A204.1 (cell line): ENCODE results near the gene TMED8.
A peak's percentile ranks its signal among the peaks of the same experiment; 100 is the strongest.
"Not testable (repeated sequence)": the region's sequence is repeated elsewhere in the genome, so short reads cannot be mapped to it uniquely, and the experiment has no call there.

ENCODE experiments used
- FAIRE-seq: peaks from 2 replicates; lab custom pipeline; 2012; peaks lifted over from hg19 to GRCh38; lab: Jason Lieb, UNC

The TMED8 gene

GRCh38 chr14:77322250-77322902, 54.5 kb downstream of the TMED8 start:
- no peak for FAIRE-seq

- FAIRE-seq: peak; percentile 43
Observed at GRCh38 chr14:77320238-77320935, 56.5 kb downstream of the TMED8 start, which contains the start of gene POMT2. TSS of gene POMT2 (minus strand) at chr14:77320883. CDS start at chr14:77320681, 202 bp downstream.

GRCh38 chr14:77319422-77319821, 57.5 kb downstream of the TMED8 start:
- no peak for FAIRE-seq

DNA sequence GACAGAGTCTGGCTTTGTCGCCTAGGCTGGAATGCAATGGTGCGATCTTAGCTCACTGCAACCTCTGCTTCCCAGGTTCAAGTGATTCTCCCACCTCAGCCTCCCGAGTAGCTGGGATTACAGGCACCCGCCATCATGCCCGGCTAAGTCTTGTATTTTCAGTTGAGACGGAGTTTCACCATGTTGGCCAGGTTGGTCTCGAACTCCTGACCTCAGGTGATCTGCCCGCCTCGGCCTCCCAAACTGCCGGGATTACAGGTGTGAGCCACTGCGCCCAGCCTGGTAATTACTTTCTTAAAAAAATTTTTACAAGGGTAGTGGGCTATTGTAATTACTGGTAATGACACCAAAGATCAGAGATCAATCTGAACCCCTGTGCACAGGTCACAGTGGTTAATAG, 58.1 kb downstream of the TMED8 start:
- not testable (repeated sequence) for FAIRE-seq

DNA sequence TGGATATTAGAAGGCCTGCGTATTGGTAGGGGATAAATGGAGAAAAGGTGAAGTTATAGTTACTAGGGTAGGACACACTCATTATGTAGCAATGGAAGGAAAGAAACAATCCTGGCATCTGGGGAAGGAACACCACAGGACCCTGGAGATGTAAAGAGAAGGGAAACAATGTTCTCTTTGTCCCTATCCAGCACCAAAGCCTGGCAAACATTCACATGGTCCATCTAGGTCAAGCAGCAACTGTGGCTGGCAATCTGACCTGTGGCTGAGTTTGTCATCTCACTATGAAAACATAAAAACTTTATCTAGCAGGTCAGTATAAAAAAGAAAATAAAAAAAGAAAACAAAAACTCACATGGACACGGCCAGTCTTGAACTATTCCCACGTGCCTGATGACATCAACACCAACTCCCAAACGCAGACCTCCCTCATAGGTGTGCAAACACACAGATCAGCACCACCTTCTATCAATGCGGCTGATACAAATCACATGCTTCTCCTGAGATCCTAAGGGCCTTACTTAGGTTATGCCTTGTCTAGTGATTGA, 58.8 kb downstream of the TMED8 start:
- no peak for FAIRE-seq

- FAIRE-seq: no peak
Observed at GRCh38 chr14:77316872-77317301, 60.0 kb downstream of the TMED8 start.

DNA sequence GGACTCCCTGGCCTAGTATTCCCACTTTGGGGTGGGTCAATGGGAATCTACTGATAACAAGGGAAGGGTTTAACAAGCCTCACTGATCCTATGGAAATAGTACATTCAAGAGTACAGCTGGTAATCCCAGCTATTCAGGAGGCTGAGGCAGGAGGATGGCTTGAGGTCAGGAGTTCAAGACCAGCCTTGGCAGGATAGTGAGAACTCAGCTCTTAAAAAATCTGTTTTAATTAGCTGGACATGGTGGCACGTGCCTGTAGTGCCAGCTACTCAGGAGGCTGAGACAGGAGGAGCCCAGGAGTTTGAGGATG, 60.7 kb downstream of the TMED8 start:
- FAIRE-seq: no peak

DNA sequence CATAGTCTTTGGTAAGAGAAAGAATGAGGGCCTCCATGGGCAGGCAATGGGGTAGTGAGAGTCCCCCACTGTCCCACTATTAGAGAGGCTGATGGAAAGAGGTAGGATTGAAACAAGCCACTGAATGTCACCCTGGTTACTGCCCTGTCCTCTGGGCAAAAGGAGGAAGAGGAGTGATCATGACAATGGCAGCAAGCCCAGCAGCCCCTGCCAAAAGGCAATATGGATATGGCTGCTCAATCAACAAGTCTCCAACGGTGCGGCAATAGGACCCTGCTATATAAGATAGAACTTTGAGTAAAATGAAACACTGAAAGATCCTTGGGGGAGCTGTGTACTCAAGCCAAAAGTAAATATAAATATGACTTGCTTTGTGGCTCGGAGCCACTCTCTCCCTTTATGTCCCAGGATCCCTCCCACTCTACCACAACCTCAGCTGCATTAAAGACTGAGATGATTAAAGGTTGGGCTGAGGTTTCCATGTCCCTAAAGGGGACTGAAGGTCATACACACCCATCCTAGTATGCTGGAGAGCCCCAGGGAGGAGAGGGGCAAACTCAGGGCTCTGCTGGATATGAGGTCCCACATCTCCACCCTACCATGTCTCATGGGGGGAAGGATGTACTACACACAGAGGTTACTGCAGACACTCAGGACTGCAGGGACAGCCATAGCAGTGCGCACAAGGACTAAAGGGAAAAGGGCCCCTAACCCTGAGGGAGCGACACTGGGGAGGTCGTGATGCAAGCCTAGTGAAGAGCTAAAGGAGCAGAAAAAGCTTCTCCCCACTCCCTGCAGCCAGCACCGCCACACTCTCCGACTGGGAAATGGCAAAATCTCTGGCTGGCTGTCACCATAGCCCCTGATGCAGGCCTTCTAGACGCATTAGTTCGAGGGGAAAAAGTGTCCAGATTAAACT, 62.1 kb downstream of the TMED8 start:
- no peak for FAIRE-seq

GRCh38 chr14:77314043-77314442, 62.9 kb downstream of the TMED8 start:
- no peak for FAIRE-seq

- FAIRE-seq: no peak
Observed at GRCh38 chr14:77313371-77313770, 63.5 kb downstream of the TMED8 start.

GRCh38 chr14:77311217-77311616, 65.7 kb downstream of the TMED8 start:
- FAIRE-seq: no peak

GRCh38 chr14:77310026-77310425, 66.9 kb downstream of the TMED8 start:
- no peak for FAIRE-seq

- no peak for FAIRE-seq
Observed at GRCh38 chr14:77309131-77309530, 67.8 kb downstream of the TMED8 start.

DNA sequence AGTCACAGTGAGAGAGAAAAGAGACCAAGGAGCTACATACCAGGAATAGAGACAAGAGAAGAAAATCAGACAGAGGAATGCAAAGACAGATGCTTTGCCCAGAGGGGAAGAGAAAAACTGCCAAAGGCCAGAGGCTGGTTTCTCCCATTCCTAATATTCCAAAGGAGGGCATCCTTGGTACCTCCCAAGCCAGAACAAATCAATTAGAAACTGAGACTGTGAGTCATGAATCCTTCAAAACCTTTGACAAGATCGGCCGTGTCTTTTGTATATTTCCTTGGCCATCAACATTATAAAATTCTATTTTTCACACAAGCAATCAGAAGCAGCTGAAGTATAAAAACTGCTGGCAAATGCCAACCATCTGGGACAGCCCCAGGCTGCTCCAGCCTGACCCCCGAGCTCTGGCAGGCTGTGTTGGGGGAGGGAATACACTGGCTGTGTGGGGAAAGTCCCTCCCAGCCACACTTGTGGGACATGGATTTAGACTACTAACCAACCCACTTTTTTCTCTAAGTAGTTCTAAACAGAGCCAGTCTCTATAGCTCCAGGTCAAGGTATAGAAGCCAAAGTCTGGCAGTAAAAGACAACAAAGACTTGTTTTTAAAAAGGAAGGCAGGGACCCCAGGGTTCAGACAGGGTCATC, 69.9 kb downstream of the TMED8 start:
- no peak for FAIRE-seq

DNA sequence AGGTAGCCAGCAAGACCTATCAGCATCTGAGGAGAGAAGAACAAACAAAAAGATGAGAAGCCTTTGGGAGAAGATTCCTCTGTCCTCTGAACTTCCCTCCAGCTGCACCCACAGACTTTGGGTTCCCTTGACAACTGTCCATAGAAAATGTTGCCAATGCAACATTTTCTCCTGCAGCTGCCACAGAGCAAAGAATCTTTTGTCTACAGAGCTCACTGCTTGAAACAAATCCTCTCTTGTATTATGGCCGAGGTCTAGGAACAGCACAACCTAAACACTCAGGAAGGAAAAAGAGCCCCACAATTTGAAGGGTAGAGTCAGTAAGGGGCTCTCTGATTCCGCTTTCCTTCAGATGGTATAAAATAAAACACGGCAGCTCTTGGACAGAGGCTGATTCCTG, 70.5 kb downstream of the TMED8 start:
- no peak for FAIRE-seq

DNA sequence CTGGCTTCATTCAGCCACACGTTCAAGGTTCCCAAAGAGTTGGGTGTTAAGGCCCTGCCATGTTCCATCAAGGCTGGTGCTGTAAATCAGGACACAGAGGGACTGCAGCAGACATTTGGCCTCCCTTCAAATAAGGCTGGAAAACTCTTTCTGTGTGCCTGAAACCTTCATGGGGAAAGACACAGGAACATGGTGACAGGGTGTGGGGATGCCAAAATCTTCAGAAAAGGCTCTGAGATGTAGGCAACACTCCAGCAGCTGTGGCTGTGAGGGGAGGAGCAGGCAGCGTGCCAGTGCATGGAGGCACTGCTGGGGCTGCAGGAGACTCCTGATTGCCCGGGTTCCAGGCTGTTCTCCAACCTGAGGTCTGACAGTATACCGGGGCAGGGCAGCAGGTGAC, 71.2 kb downstream of the TMED8 start:
- FAIRE-seq: no peak

DNA sequence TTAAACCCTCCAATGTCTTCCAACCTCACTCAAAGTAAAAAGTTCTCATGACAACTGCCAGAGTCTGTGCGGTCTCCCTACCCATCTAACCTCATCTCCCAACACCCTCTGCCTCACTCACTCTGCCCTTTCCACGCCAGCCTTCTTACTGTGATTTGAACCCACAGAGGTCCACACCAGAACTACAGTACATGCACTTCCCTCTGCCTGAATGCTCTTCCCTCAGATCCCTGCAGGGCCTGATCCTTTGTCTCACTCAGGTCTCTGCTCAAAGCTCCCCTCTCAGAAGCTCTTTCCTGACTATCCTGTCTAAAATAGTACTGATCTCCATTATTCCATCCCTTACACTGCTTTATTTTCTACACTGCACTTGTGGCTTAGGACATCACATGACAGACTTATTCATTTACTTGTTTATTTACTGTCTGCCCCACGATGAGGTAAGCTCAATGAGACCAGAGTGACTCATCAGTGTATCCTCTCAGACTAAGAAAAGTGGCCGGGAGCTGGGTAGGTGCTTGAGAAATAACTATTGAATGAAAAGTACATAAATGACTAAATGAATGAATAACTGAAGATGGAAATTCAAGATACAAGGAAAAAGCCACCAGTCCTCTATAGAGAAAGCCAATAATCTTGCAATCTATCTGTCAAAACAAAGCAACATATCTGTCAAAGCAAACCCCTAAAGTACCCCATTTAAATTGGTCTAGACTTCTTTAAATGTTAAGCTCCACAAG, 73.3 kb downstream of the TMED8 start:
- FAIRE-seq: no peak

GRCh38 chr14:77302926-77303325, 74.0 kb downstream of the TMED8 start:
- no peak for FAIRE-seq

DNA sequence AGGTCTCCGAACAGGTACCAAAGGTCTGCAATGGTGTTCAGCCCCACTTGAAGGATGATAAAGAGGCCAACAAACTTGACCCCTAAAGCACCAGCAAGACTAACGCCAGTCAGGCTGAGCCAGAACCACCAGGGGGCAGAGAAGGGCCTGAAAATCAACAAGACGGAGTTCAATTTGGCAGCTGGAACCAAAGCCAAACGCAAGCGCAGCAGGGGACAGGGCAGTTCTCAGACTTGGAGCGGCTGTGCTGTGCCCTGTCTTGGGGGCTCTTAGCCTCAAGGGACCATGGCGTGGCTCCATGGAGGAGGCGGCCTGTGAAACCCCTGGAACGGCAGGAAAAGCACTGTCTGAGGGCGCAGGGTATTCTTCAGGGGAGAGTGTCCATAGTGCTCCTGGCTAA, 75.8 kb downstream of the TMED8 start:
- no peak for FAIRE-seq

- no peak for FAIRE-seq
Observed at GRCh38 chr14:77299771-77300170, 77.1 kb downstream of the TMED8 start.

DNA sequence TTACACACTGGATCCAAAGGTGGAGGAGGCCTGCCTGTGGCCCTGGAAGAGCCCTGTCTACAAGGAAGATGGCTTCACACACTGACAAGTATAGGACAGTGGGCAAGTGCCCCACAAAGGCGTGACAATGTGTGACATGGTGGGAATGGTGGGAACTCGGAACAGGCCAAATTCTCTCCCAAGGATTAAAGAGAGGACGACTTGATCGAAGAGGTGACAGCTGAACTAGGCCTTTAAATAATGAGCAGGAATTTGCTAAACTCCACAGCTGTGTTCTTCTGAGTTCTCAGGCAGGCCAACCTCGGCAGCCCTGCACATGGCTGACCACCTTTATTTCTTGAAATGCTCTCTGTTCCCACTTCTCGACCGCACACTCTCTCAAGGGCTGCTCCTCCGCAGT, 80.0 kb downstream of the TMED8 start:
- no peak for FAIRE-seq

GRCh38 chr14:77296155-77296554, 80.7 kb downstream of the TMED8 start:
- FAIRE-seq: no peak
